Measurements from ENCODE around the gene ANKFN1.

- no peak for TF ChIP-seq CTCF (IDR thresholded peaks at IDR 0.05)
- TF ChIP-seq POLR2A (IDR thresholded peaks at IDR 0.05): no peak
Measured at GRCh38 chr17:56434610-56435009, 281.3 kb downstream of the ANKFN1 start.

Data from breast epithelium (tissue), 3 donors.